Tongue (tissue), 3 donors: Measurements from ENCODE around the gene RMDN3. TPM values are rescaled to one million over a fixed set of nuclear protein-coding genes. Genes with fewer than 3 reads are reported as not detected.
A peak's percentile ranks its signal among the peaks of the same experiment; 100 is the strongest.

ENCODE experiments used
- DNase-seq: peaks from one replicate; pipeline ENCODE4 v3.0.0-alpha.2; 2015
- small RNA-seq: library from RNA; depleted of rRNA; stranded (forward); fragments of <200 nt; gene quantifications from one replicate; pipeline ENCODE3, GENCODE V24; 2014; ENCODE audit warnings: low replicate concordance
- total RNA-seq: library from RNA; depleted of rRNA; stranded (reverse); fragments of >200 nt; gene quantifications from one replicate; pipeline ENCODE4 v1.2.3, GENCODE V29; 2014

RMDN3 gene
- total RNA-seq, 1 donor from 2014 or later: 24.5 TPM

- no peak for DNase-seq
Observed at GRCh38 chr15:40693904-40694687, 61.0 kb downstream of the RMDN3 start.

DNA sequence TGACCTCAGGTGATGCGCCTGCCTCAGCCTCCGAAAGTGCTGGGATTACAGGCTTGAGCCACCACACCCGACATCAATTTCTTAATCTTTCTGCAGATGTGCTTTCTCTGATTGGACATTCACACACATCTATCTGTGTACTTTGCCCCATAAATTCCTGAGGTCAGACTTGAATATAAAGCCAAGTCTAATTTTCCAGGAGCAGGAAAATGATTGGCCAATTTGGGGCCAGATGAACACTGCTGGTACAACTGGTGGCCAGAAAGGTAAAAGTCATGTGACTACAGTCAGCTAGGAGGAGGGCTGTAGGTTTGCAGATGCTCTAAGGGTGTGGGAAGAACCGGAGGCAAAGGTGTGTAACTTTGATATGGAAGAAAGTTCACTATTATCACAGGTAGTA is 63.3 kb downstream of the RMDN3 start:
- DNase-seq: no peak

- DNase-seq: peak; percentile 26
Observed at GRCh38 chr15:40688932-40689799, 65.9 kb downstream of the RMDN3 start.

Small RNA genes within 50 kb of the gene (small RNA-seq; reads per million reads assigned to genes)
- not detected for gene SUMO2P15

Other genes with a start within 250 kb of the RMDN3 start
- 21.5 TPM for gene CCDC32, start 190.2 kb downstream of the RMDN3 start, total RNA-seq
- 17.6 TPM for gene RPUSD2, start 186.0 kb downstream of the RMDN3 start, total RNA-seq
- 13.0 TPM for gene KNL1, start 161.0 kb downstream of the RMDN3 start, total RNA-seq
- 9.2 TPM for gene RAD51, start 60.1 kb downstream of the RMDN3 start, total RNA-seq
- gene GCHFR, start 8.8 kb upstream of the RMDN3 start, total RNA-seq: 3.3 TPM
- gene C15orf62, start 14.7 kb upstream of the RMDN3 start, total RNA-seq: 0.51 TPM
- 25.3 TPM for gene ZFYVE19, start 51.8 kb upstream of the RMDN3 start, total RNA-seq
- 17.3 TPM for gene DNAJC17, start 52.2 kb upstream of the RMDN3 start, total RNA-seq
- not detected for gene PPP1R14D, start 73.5 kb upstream of the RMDN3 start, total RNA-seq
- gene SPINT1, start 88.8 kb upstream of the RMDN3 start, total RNA-seq: 49.2 TPM
- 11.8 TPM for gene RHOV, start 119.0 kb upstream of the RMDN3 start, total RNA-seq
- gene VPS18, start 139.2 kb upstream of the RMDN3 start, total RNA-seq: 23.8 TPM
- 22.5 TPM for gene DLL4, start 174.1 kb upstream of the RMDN3 start, total RNA-seq
- gene CHAC1, start 198.2 kb upstream of the RMDN3 start, total RNA-seq: 5.3 TPM